HL-60/S4 treated with retinoic acid at 250 ng/mL for 4 days and 3 days (cell line): Measurements from ENCODE around the gene PF4V1.
"Not testable (repeated sequence)": the region's sequence is repeated elsewhere in the genome, so short reads cannot be mapped to it uniquely, and the experiment has no call there.

Experiments used
- in situ Hi-C: fragments of 300-500 bp; cut with MboI; formaldehyde crosslinking; loops from 2 replicates; pipeline ENCODE4 v1.7.0; 2022; ENCODE audit warnings: low sequenced_read_pairs

Gene PF4V1

GRCh38 chr4:73869130-73870055, 16.3 kb downstream of the PF4V1 start, which contains the start of gene CXCL1:
Gene CXCL1, plus strand, starts transcription at chr4:73869393. Its CDS starts 78 bp downstream, at chr4:73869471.
- in situ Hi-C loops, result no loop called here

DNA sequence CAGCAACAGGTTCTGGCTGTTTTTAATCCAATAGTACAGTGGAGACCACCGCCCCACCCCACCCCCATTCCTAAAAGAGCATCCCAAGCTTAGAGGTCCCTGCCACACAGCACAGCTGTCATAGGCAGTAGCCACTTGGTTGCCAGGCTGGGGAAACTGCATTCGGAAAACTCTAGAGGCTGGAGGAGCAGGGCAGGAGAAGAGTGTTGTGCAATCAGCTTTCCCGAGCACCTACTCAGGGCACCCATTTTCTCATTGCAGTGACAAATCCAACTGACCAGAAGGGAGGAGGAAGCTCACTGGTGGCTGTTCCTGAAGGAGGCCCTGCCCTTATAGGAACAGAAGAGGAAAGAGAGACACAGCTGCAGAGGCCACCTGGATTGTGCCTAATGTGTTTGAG, 17.2 kb downstream of the PF4V1 start:
- in situ Hi-C loops, result no loop called here

- in situ Hi-C loops, result no loop called here
Observed at GRCh38 chr4:73870768-73871167, 17.7 kb downstream of the PF4V1 start.

GRCh38 chr4:73871511-73872310, 18.6 kb downstream of the PF4V1 start:
- in situ Hi-C loops, result no loop called here

DNA sequence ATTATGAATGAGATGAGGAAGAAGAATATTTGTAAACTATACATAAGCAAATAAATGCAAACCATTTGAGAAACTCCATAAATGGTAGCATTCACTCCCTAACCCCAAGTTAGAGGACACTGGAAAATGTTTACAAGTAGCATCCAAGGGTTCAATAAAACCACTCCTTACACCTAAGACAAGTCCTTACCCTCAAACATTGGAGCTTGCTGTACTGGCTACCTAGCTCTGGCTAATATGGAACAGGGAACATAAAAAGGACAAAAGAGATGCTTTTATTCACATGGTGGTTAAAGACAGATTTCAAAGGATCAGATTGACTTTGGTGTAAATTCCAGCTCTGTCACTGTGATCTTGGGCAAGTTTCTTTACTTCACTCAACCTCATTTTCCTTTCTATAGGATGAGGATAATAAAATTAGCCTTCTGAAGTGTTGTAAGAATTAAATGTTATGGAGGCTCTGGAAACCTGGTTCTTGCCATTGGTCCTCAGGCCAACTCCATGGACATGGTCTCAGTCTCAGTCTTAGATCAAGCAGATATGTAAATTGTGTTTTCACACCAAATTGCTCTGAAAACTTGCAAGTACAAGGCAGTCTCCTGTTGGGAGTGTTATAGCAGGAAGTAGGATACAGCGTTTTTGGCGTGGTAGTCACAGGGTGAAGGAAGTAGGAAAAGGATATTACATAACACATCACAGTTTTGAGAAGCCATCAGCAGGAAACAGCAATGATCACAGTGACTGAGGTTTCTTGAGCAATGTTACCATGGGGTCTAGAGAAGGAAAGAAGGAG, 19.4 kb downstream of the PF4V1 start:
- in situ Hi-C loops, result no loop called here

DNA sequence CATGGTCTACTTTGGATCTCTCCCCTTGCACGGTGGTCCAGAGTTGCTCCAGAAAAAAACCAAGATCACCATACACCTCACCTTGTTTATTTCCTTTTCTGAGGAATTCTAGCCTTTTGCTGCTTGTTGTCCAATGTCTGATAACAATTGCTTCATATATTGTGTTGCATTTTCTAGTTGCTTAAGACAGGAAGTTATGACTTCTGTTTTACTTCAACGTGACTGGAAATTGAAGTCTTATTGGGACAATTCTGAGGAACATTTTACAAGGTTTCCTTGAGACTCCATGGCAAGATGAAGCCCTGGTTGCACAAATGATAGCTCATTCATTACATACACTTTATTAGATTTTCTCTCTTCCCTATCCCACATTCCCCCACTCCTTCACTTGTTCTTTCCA, 21.3 kb downstream of the PF4V1 start:
- in situ Hi-C loops, result no loop called here

GRCh38 chr4:73875401-73875800, 22.3 kb downstream of the PF4V1 start:
- in situ Hi-C loops, result no loop called here

- in situ Hi-C loops, result no loop called here
Observed at GRCh38 chr4:73883306-73883705, 30.2 kb downstream of the PF4V1 start.

GRCh38 chr4:73885574-73886267, 32.6 kb downstream of the PF4V1 start:
- in situ Hi-C loops, result no loop called here

GRCh38 chr4:73891326-73891725, 38.2 kb downstream of the PF4V1 start:
- in situ Hi-C loops, result no loop called here

GRCh38 chr4:73891739-73892405, 38.8 kb downstream of the PF4V1 start:
- in situ Hi-C loops, result no loop called here

DNA sequence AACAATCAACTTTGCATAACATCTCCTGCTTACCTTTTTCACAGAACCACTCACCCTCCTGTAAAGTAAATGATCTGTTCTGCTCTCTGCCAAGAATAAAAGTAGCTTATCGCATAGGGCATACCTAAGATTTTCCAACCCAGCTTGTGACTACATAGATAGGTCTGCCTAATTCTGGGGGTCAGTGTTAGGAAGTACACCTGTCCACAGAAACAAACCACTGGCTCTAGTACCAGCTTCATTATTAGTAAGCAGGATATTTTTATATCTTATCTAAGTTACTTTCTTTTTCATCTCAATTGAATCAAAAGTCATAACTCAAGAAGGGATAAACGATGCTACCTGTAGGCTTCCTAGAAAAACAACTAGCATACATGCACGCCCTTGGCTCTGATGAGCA, 39.9 kb downstream of the PF4V1 start:
- in situ Hi-C loops, result no loop called here

DNA sequence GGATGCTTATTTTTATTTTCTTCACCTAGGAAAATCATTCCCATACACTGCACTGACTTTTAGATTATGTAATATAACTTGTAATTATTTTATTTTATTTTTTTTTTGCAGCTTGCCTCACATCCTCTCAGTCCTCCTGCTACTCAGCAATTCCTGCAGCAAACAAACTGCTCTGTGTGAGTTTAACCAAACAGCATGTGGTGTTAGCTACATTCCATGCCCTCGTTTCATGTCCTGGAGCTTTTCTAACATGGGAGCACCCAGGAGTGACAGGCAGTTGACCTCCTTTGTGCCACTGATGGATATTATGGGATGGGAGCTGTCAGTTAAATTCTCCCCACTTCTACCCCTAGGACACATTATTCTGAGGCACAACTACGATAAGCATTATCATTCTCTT, 40.9 kb downstream of the PF4V1 start:
- in situ Hi-C loops, result no loop called here

DNA sequence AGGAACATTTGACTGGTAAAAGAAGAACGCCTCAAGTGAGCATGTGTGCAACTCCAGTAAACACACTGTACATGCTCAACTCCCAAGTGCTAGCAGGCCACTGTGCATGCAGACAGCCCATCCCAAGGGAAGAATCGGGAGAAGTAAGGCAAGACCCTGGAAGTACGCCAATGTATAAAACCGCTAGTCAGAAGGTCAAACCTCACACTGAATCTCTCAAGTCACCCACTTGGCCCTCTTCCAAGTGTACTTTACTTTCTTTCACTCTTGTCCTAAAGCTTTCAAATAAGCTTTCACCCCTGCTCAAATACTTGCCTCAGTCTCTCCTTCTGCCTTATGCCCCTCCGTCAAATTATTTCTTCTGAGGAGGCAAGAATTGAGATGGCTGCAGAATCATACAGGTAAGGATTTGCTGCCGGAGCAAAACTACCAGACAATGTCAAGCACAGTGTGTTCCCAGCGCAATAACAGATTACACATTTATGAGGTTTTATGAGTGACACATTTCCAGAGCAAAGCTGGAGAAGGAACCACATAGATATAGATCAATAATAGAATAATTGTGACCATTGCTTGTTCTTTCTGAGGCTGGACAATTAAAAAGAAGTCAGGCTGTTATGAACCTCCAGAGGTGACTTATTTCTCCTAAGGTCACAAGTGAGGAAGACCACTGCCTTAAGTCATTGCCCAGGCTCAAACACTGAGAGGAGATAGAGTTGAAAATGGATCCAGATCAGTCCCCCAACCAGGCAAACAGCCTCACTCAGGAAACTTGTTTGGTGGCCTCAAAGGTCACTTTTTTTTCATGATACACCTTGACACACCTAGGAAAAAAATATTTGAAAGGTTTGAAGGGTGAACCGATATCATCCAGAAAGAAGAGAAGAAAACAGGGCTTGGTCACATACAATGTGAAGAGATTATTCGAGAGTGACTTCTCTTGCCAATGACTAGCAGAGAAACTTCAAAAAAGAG, 42.4 kb downstream of the PF4V1 start:
- in situ Hi-C loops, result no loop called here

DNA sequence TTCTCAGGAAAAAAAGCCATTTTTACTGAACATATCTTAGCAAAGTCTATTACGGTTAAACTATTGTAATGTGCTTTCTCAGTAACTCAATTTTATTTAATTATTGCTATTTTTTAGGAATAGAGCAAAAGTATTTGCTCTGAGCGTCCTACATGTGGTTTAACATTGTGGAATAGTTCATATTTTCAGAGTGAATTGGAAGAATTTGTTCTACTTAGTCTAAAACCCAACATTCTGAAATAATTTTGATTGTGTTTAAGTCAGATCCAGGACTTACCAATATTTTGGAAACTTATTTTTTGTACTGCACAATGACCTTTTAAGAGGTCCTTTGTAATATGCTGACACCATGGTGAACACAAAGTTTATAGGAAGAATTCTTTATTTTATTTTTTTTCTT, 43.3 kb downstream of the PF4V1 start:
- in situ Hi-C loops, result no loop called here

DNA sequence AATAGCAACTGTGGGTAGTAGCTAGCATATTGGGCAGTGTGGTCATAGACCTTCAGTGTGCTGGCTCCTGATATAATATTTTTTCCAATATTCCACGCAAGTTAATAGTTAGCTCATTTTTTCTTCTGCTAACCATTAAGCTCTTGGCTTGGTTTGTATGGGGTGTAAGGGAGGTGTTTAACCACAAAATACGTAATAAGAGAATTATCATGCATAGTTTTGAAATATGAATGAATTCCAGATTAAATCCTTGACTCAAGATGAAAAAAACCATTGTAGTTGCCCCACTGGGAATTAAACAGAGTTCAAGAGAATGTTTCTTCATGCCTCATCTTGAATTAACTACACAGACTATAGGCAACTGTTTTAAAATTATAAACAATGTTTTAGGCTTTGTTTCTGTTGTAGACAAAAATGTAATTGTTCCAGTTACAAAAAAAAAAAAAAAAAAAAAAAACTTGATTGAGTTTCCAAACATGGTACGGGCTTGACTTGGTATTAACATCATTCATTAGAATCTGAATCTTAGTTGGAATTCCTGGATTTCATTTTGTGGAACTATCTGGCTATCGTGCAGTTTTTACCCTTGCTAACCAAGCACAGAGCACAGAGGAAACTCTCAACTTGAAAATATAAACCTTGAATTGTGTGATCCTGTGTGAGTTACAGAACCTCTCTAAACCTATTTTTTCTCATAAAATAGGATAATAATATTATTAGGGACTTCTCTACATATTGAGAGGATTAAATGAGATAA, 44.5 kb downstream of the PF4V1 start:
- in situ Hi-C loops, result no loop called here

GRCh38 chr4:73899338-73899737, 46.2 kb downstream of the PF4V1 start:
- in situ Hi-C loops, result not testable (repeated sequence)

- in situ Hi-C loops, result no loop called here
Observed at GRCh38 chr4:73901031-73901430, 47.9 kb downstream of the PF4V1 start.
